Activated B cell treated with CpG ODN at 0.5 μM for 24 hours (primary cell): ENCODE data around the gene NAALADL2. TPM values are rescaled to one million over a fixed set of nuclear protein-coding genes. Genes with fewer than 3 reads are reported as not detected.

Source experiments
- ATAC-seq: fragments of 200-7000 bp; cut with Tn5 transposase; one replicate; pipeline ENCODE4 v1.10.0; 2021; ENCODE audit warnings: low read depth, mild to moderate bottlenecking, moderate library complexity
- CTCF ChIA-PET: fragments of 350-600 bp; sonication (Branson Sonifier 250); formaldehyde crosslinking; loops from one replicate; lab custom pipeline; 2021; ENCODE audit warnings: antibody characterized with exemption; lab: Charles Lee
- POLR2A ChIA-PET: fragments of 350-600 bp; sonication (Branson Sonifier 250); formaldehyde crosslinking; loops from one replicate; lab custom pipeline; 2021; ENCODE audit warnings: antibody characterized with exemption; lab: Charles Lee
- DNase-seq: peaks from one replicate; pipeline ENCODE4 v3.0.0; 2022
- H3K27ac Mint-ChIP-seq: one replicate; pipeline ENCODE4 v1.8.0; 2020; ENCODE audit warnings: mixed read lengths
- H3K27me3 Mint-ChIP-seq: one replicate; pipeline ENCODE4 v1.8.0; 2021; ENCODE audit warnings: mixed read lengths
- H3K36me3 Mint-ChIP-seq: one replicate; pipeline ENCODE4 v1.8.0; 2021; ENCODE audit warnings: low read depth, mixed read lengths
- H3K4me1 Mint-ChIP-seq: one replicate; pipeline ENCODE4 v1.8.0; 2021; ENCODE audit warnings: mixed read lengths
- H3K4me3 Mint-ChIP-seq: one replicate; pipeline ENCODE4 v1.8.0; 2020; ENCODE audit warnings: mild to moderate bottlenecking, mixed read lengths
- H3K9me3 Mint-ChIP-seq: one replicate; pipeline ENCODE4 v1.8.0; 2020; ENCODE audit warnings: mixed read lengths
- CTCF ChIP-seq: fragments of 200-600 bp; IDR thresholded peaks from one replicate; pipeline ENCODE4 v1.8.0; 2022; ENCODE audit warnings: antibody characterized with exemption, mild to moderate bottlenecking
- intact Hi-C: fragments of 100-400 bp; cut with micrococcal nuclease; formaldehyde crosslinking; loops from one replicate; pipeline ENCODE4 v1.15.1; 2024
- total RNA-seq: library from RNA; stranded (reverse); gene quantifications from 2 replicates; pipeline ENCODE4 v1.2.3, GENCODE V29; 2022

NAALADL2 gene
- total RNA-seq, 1 donor from 2014 or later, result not detected

- Mint-ChIP-seq H3K4me3 (no peak overlapping the region), H3K4me1 (no peaks in the 10 kb centered on the region), H3K9me3 (peaks cover 15% of the 10 kb centered on the region), H3K27ac (no peak overlapping the region), H3K27me3 (no peaks in the 10 kb centered on the region), H3K36me3 (no peaks in the 10 kb centered on the region)
- intact Hi-C loops, result no loop called here
- ChIA-PET CTCF (no interaction called here), POLR2A (no interaction called here)
- ATAC-seq, result no peak
- no peak for DNase-seq
- no peak for TF ChIP-seq CTCF
These were observed 876.7 kb downstream of the NAALADL2 start for GRCh38 chr3:175735866-175736265.

DNA sequence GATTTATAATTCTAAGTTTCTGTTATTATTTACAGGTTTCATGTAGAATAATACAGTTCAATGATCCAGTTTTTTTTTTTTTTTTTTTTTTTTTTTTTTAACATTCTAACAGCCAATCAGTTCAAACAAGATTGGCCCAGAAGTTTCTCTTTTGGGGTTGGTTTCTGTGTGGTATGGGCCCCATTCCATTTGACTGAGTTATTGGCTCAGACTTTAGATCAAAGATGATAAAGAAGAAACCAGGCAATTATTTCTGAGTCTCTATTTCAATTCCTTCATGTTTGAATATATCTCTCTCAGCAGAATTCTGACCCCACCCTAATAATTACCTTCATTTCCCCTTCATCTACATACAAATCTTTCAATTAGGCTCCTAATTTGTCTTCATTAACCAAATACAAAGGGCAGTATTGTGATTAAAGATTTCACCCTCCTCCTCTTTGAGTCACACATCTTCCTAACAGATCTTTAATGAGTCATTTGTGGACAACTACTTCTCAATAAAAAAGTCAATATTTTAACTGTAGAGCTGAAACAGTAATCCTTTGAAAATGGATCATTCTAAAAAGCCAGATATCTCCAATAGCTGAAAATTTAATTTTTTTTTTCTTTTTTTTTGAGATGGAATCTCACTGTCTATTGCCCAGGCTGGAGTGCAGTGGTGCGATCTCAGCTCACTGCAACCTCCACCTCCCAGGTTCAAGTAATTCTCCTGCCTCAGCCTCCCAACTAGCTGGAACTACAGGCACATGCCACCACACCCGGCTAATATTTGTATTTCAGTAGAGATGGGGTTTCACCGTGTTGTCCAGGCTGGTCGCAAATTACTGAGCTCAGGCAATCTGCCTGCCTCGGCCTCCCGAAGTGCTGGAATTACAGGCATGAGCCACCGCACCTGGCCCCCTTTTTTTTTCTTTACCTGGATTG lies 878.8 kb downstream of the NAALADL2 start:
- H3K36me3 Mint-ChIP-seq, result no peaks in the 10 kb centered on the region
- intact Hi-C loops, result no loop called here
- H3K4me1 Mint-ChIP-seq, result no peaks in the 10 kb centered on the region
- ChIA-PET POLR2A (no interaction called here), CTCF (no interaction called here)
- H3K27me3 Mint-ChIP-seq, result no peaks in the 10 kb centered on the region
- no peak for ATAC-seq
- no peak overlapping the region for H3K4me3 Mint-ChIP-seq
- peaks cover 15% of the 10 kb centered on the region for H3K9me3 Mint-ChIP-seq
- no peak for DNase-seq
- TF ChIP-seq CTCF, result no peak
- H3K27ac Mint-ChIP-seq, result no peak overlapping the region

GRCh38 chr3:175741951-175742350 lies 882.8 kb downstream of the NAALADL2 start:
- ATAC-seq, result no peak

GRCh38 chr3:175743733-175744400 lies 884.7 kb downstream of the NAALADL2 start:
- Mint-ChIP-seq H3K27me3 (no peaks in the 10 kb centered on the region), H3K4me1 (no peaks in the 10 kb centered on the region), H3K4me3 (no peak overlapping the region), H3K9me3 (peaks cover 13% of the 10 kb centered on the region), H3K36me3 (no peaks in the 10 kb centered on the region), H3K27ac (no peak overlapping the region)
- no peak for TF ChIP-seq CTCF
- ATAC-seq (no peak), DNase-seq (no peak)
- ChIA-PET POLR2A (no interaction called here), CTCF (no interaction called here)
- intact Hi-C loops, result no loop called here

More at GRCh38 chr3:175741951-175742350, 882.8 kb downstream of the NAALADL2 start:
- CTCF ChIA-PET, result no interaction called here
- Mint-ChIP-seq H3K4me1 (no peaks in the 10 kb centered on the region), H3K27ac (no peak overlapping the region), H3K27me3 (no peaks in the 10 kb centered on the region), H3K4me3 (no peak overlapping the region), H3K36me3 (no peaks in the 10 kb centered on the region), H3K9me3 (peaks cover 13% of the 10 kb centered on the region)
- DNase-seq, result no peak
- intact Hi-C loops, result no loop called here
- POLR2A ChIA-PET, result no interaction called here
- TF ChIP-seq CTCF, result no peak

- Mint-ChIP-seq H3K4me1 (no peaks in the 10 kb centered on the region), H3K4me3 (no peak overlapping the region), H3K27ac (no peak overlapping the region), H3K9me3 (peaks cover 6% of the 10 kb centered on the region), H3K27me3 (no peaks in the 10 kb centered on the region), H3K36me3 (no peaks in the 10 kb centered on the region)
- no peak for TF ChIP-seq CTCF
- CTCF ChIA-PET, result no interaction called here
- DNase-seq, result no peak
- ATAC-seq, result no peak
- POLR2A ChIA-PET, result no interaction called here
- intact Hi-C loops, result no loop called here
These were observed 887.2 kb downstream of the NAALADL2 start for GRCh38 chr3:175746308-175746707.
